ENCODE measurements around the gene HSD17B12. TPM values are rescaled to one million over a fixed set of nuclear protein-coding genes. Genes with fewer than 3 reads are reported as not detected.

HSD17B12 gene
- total RNA-seq, 2 donors from 2014 or later = 59.9 to 102 TPM

DNA sequence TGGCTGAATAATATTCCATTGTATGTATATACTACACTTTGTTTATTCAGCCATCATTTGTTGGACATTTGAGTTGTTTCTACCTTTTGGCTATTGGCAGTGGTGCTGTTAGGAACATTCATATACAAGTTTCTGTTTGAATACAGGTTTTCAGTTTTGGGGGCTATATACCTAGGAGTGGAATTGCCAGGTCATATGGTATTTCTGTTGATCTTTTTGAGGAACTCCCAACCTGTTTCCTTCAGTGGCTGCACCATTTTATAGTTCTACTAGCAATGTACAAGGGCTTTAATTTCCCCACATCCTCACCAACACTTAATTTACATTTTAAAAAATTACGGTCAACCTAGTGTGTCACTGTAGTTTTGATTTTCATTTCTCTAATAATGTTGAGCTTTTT lies 54.6 kb downstream of the HSD17B12 start:
- H3K9me3 ChIP-seq = no peaks in the 10 kb centered on the region
- H3K36me3 ChIP-seq = no peaks in the 10 kb centered on the region
- no peak overlapping the region for H3K4me3 ChIP-seq
- no peaks in the 10 kb centered on the region for H3K27me3 ChIP-seq (replicated peaks; ENCODE audit: insufficient read depth)
- intact Hi-C loops (cut with DNase I) = no loop called here
- 100% methylated on average over 1 of the region's 1 CpG for WGBS
- H3K27ac ChIP-seq = no peak overlapping the region
- no peaks in the 10 kb centered on the region for H3K4me1 ChIP-seq (replicated peaks)
- TF ChIP-seq POLR2A (IDR thresholded peaks at IDR 0.05) (no peak), POLR2AphosphoS5 (IDR thresholded peaks at IDR 0.05) (no peak)
- TF ChIP-seq, protein P1, sequence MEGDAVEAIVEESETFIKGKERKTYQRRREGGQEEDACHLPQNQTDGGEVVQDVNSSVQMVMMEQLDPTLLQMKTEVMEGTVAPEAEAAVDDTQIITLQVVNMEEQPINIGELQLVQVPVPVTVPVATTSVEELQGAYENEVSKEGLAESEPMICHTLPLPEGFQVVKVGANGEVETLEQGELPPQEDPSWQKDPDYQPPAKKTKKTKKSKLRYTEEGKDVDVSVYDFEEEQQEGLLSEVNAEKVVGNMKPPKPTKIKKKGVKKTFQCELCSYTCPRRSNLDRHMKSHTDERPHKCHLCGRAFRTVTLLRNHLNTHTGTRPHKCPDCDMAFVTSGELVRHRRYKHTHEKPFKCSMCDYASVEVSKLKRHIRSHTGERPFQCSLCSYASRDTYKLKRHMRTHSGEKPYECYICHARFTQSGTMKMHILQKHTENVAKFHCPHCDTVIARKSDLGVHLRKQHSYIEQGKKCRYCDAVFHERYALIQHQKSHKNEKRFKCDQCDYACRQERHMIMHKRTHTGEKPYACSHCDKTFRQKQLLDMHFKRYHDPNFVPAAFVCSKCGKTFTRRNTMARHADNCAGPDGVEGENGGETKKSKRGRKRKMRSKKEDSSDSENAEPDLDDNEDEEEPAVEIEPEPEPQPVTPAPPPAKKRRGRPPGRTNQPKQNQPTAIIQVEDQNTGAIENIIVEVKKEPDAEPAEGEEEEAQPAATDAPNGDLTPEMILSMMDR (IDR thresholded peaks at IDR 0.05) = no peak
- no peak for DNase-seq (ENCODE audit: low spot score)

DNA sequence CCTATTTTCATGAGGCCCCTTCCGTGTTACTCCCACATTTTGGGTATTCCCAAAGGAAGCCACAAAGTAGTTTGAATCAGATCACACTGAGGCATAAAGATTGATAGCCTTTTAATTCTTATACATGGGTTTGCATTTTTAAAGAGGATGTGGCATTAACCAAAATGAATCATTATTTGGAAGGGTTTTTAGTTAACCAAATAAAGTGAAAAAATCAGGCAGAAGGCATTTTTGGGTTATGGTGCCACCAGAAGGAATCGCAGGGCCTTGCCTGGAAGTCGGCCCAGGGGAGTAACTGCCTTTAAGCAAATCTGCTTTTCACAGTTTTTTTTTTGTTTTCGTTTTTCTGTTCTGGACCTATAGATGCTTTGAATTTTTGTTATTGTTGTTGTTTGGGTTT lies 55.4 kb downstream of the HSD17B12 start:
- no peaks in the 10 kb centered on the region for H3K36me3 ChIP-seq
- H3K27me3 ChIP-seq (replicated peaks; ENCODE audit: insufficient read depth) = no peaks in the 10 kb centered on the region
- no peaks in the 10 kb centered on the region for H3K4me1 ChIP-seq (replicated peaks)
- no peak for TF ChIP-seq POLR2AphosphoS5 (IDR thresholded peaks at IDR 0.05)
- no peak for TF ChIP-seq POLR2A (IDR thresholded peaks at IDR 0.05)
- TF ChIP-seq, protein P1 (IDR thresholded peaks at IDR 0.05) = no peak
- H3K27ac ChIP-seq = no peak overlapping the region
- DNase-seq (ENCODE audit: low spot score) = no peak
- WGBS = 60% methylated on average over 4 of the region's 4 CpGs
- no peaks in the 10 kb centered on the region for H3K9me3 ChIP-seq
- H3K4me3 ChIP-seq = no peak overlapping the region
- intact Hi-C loops (cut with DNase I) = no loop called here

DNA sequence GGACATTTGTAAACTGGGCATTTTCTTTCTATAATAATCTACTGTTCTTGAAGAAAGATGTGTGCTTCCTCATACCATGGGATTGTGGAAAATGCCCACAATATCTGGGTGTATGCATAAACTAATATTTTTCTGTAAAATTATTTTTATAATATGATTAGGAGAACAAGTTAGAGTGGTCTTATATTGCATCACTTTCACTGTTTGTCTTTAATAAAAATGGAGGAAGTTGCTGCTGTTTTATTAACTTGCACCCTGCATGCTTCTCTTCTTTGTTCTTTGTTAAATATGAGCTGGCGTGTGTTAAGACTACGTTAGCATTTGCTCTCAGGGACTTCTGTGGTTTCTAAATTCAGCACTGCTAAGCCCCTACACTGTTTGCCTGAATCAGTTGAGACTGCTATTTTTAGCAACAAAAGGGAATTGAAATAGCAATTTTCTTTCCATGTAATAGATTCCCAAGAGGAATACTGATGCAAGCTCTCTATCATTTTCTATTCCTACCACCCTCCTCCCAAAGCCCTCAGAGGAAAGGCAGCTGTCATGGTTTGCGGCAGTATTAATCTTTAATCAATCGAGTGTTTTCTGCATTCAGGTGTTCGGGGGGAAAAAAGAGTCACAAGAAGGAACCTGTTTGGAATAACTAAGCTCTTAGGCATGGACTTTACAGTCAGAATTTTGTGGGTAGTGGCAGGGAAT lies 56.1 kb downstream of the HSD17B12 start:
- intact Hi-C loops (cut with DNase I) = no loop called here
- TF ChIP-seq POLR2A (IDR thresholded peaks at IDR 0.05) (no peak), POLR2AphosphoS5 (IDR thresholded peaks at IDR 0.05) (no peak)
- TF ChIP-seq, protein P1 (IDR thresholded peaks at IDR 0.05) = no peak
- Histone ChIP-seq H3K4me3 (no peak overlapping the region), H3K27ac (no peak overlapping the region), H3K4me1 (replicated peaks) (no peaks in the 10 kb centered on the region), H3K27me3 (replicated peaks; ENCODE audit: insufficient read depth) (no peaks in the 10 kb centered on the region), H3K9me3 (no peaks in the 10 kb centered on the region), H3K36me3 (no peaks in the 10 kb centered on the region)
- WGBS = 34% methylated on average over 5 of the region's 5 CpGs
- no peak for DNase-seq (ENCODE audit: low spot score)

DNA sequence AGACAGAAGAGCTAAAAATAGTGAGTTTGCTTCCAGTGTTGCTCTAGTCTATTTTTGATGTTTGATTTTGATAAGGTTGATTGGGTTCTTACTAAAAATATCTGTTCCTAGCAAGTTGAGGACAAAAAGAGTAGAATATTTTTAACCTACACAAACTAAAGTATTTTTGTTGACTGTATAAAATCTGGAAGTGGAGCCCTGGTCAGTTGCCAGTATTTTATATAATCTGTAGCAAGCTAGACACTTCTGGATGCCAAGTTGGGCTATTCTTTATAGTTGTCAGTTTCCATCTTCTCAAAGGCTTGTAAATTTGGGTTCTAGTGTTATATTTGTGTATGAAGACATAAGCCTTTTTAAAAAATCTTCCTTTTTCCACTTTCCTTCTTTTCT lies 56.7 kb downstream of the HSD17B12 start:
- intact Hi-C loops (cut with DNase I) = no loop called here
- TF ChIP-seq POLR2AphosphoS5 (IDR thresholded peaks at IDR 0.05) (no peak), POLR2A (IDR thresholded peaks at IDR 0.05) (no peak)
- TF ChIP-seq, protein P1 (IDR thresholded peaks at IDR 0.05) = no peak

More for the DNA sequence above, 56.7 kb downstream of the HSD17B12 start:
- Histone ChIP-seq H3K4me1 (replicated peaks) (no peaks in the 10 kb centered on the region), H3K36me3 (no peaks in the 10 kb centered on the region), H3K4me3 (no peak overlapping the region), H3K27me3 (replicated peaks; ENCODE audit: insufficient read depth) (no peaks in the 10 kb centered on the region), H3K27ac (no peak overlapping the region), H3K9me3 (no peaks in the 10 kb centered on the region)
- no peak for DNase-seq (ENCODE audit: low spot score)

Measured in prostate gland (tissue), 2 donors.